SH-SY5Y (cell line): Measurements from ENCODE around the gene KMO.

ENCODE experiments used
- GATA2 ChIP-seq: IDR thresholded peaks from 2 replicates; pipeline ENCODE4 v1.6.1; 2011; ENCODE audit warnings: mild to moderate bottlenecking, low read depth, low read length
- GATA3 ChIP-seq: IDR thresholded peaks from 2 replicates; pipeline ENCODE4 v1.6.1; 2011; ENCODE audit warnings: low read depth, mild to moderate bottlenecking, low read length, moderate library complexity

DNA sequence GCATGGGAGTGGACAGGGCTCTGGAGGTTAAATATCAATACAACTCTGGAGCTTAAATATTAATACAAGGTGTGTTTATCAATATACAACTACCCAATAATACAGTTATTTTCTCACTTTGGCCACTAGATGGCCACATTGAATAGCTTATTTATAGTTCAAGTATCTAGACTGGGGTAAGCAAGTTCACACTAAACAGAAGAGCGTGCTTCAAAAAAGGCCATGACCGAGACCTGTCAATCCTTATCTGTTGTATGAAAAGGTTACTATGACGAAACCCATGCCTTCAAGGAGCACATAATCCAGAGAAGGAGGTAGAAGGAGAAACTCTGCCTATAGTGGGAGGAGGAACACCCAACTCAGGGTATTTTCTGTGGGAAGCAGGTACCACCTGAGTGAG is 78.9 kb downstream of the KMO start:
- TF ChIP-seq GATA2 (no peak), GATA3 (no peak)
